ENCODE data around the gene TMEM183A.

TMEM183A gene

GRCh38 chr1:203046984-203047630 is 39.9 kb downstream of the TMEM183A start:
- DNase-seq (ENCODE audit: low read depth), result peak; percentile 20

- no peak for DNase-seq (ENCODE audit: low read depth)
These were observed 40.9 kb downstream of the TMEM183A start for GRCh38 chr1:203048086-203048485.

GRCh38 chr1:203048555-203049051 is 41.4 kb downstream of the TMEM183A start:
- DNase-seq (ENCODE audit: low read depth), result no peak

DNA sequence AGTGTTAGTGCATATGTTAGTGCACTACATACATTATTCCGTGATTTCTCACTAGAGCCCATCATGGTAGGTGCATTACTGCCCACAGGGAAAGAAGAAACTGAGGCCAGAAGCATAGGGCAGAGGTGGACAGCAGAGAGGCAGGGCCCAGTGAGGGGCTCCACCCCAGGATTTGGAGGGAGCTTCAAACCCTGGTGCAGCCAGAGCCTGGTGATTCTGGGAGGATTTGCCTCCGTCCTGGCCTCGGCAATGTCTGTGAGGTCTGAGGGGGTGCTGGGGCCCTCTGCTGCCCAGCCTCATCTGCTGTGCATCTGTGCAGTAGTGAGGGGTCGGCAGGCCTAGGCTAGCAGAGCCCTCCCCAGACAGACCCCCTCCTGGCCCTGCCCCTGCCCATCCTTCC is 41.9 kb downstream of the TMEM183A start:
- DNase-seq (ENCODE audit: low read depth), result no peak

- no peak for DNase-seq (ENCODE audit: low read depth)
These were observed 42.5 kb downstream of the TMEM183A start for GRCh38 chr1:203049576-203050180.

DNA sequence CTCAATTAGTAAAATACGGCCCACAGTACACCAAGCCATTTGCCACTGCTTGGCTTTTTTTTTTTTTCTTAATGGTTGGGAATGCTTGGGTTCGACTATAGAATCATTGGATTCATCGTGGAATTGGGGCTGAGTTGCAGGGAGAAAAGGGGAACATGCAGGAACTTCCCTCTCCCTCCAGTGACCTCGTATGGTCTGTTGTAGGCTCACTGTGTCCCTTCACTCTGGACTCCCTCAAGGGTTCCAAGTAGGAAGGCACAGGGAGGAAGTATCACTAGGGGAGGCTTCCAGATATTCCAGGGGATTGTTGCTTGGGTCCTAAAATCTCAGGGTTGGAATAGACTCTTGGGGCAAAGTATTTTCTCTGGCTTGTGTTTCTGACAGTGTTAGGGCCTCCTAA is 43.7 kb downstream of the TMEM183A start:
- DNase-seq (ENCODE audit: low read depth), result no peak

- no peak for DNase-seq (ENCODE audit: low read depth)
These were observed 44.7 kb downstream of the TMEM183A start for GRCh38 chr1:203051841-203052324.

GRCh38 chr1:203052601-203053000 is 45.4 kb downstream of the TMEM183A start:
- DNase-seq (ENCODE audit: low read depth), result no peak

DNA sequence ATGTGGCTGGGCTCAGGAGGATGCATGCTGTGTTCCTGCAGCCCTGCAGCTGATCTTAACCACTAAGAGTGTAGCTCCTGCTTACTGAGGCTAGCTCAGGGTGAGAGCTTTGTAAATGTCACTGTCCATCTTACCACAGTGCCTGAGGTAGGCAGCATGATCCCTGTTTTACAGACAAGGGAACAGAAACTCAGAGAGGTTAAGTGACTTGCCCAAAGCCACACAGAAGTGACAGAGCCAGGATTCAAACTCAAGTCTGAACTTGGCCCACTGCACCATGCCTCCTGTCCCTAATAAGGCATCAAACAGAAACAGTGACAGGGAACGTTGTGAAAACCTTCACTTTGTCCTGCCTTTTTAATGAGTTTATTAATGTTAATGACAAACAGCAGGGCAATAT is 47.0 kb downstream of the TMEM183A start:
- no peak for DNase-seq (ENCODE audit: low read depth)

GRCh38 chr1:203054642-203055041 is 47.5 kb downstream of the TMEM183A start:
- DNase-seq (ENCODE audit: low read depth), result no peak

DNA sequence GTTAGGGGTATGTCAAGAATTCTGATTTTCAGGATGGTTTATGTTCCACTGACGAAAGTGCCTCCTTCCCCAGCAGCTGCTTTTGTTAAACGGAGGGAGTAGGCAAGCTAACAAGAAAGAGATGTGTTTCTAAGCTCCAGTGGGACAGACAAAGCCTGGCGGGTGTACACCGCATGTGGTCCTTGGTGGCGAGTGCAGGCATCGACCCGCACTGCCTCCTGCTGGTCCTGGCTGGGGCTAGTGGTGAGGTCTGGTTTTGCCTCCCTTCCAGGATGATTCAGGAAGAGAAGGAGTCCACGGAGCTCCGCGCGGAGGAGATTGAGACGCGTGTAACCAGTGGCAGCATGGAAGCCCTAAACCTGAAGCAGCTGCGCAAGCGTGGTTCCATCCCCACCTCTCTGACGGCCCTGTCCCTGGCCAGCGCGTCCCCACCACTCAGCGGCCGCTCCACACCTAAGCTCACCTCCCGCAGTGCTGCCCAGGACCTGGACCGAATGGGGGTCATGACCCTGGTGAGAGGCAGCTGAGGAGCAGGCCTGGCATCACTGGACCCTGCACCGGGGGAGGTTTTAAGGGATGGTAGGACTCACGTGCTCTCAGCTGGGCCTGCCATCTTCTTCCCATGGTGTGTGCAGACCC is 48.1 kb downstream of the TMEM183A start:
- DNase-seq (ENCODE audit: low read depth), result no peak

DNA sequence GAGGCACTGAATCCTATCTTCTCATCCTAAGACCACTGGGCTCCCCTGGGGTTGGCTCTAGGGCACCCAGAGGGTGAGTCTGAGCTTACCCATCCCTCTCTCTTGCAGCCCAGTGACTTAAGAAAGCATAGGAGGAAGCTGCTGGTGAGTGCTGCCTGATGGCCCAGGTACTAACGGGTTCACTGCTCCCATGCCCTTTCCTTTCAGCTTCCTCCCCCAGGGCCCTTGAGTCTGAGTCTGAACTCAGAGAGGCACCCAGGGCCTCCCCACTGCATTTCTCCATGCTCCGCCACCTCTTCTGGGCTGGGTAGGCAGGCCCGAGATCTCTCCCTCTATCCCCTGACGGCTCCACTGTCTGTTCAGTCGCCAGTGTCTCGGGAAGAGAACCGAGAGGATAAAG is 48.8 kb downstream of the TMEM183A start:
- no peak for DNase-seq (ENCODE audit: low read depth)

DNA sequence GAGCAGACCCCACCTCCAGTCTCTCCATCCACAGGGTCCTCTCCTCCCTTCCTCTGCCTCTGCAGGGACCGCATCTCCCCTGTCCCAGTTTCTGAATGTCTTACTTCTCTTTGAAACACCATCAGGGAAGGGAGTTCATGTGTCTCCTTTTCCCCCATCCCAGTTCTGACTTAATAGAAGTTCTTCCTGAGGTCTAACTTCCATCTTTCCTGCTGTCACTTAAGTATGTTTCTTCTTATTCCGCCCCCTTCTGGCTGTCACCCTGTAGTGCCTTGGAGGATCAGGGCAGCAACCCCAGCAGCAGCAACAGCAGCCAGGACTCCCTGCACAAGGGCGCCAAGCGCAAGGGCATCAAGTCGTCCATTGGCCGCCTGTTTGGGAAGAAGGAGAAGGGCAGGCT is 49.3 kb downstream of the TMEM183A start:
- no peak for DNase-seq (ENCODE audit: low read depth)

DNA sequence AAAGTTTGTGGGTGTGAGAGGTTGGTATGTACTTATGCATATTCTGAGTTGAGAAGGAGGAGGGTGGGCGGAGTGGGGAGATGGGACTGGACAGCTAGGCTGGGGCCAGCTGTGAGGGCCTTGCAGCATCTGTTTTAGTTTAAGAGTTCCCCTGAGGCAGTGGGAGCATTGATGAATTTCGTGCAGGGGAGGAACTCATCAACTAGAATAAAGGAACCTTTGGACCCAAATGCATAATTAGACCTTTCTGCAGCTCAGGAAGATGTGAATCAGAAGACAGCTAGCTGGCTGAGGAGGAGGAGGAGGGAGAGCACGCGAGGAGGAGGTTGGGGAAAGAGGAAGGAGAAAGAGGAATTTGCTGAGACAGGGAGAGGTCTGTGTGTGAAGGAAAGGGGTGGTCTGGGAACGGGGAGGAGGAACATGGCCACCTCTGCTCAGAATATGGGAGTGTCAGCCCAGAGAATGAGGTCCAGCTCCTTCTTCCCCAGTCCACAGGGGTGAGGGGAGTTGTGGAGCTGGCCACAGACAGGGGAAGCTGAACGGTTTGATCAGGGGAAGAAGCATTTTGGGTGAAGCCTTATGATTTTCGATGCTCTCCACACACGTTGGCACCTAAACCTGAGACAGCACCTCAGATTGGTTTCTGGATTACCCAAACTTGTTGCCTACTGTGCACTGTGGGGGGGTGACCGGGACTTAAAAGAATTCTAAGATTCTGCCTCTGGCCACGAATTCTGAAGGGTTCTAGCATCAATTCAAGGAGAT is 50.9 kb downstream of the TMEM183A start:
- peak; percentile 24 for DNase-seq (ENCODE audit: low read depth)

DNA sequence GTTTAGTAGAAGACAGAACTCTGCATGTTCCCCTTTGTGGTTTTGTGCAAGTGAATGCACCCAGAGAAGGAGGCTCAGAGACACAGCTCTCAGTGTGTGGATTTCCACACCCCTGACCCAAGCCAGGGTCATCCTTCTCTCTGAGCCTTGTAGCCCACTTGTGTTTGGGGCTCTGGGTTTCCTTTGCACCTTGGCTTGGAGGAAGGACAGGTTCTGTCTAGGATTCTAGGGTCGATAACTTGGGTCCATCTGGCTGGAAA is 51.4 kb downstream of the TMEM183A start:
- DNase-seq (ENCODE audit: low read depth), result no peak

GRCh38 chr1:203059485-203059884 is 52.3 kb downstream of the TMEM183A start:
- DNase-seq (ENCODE audit: low read depth), result no peak

DNA sequence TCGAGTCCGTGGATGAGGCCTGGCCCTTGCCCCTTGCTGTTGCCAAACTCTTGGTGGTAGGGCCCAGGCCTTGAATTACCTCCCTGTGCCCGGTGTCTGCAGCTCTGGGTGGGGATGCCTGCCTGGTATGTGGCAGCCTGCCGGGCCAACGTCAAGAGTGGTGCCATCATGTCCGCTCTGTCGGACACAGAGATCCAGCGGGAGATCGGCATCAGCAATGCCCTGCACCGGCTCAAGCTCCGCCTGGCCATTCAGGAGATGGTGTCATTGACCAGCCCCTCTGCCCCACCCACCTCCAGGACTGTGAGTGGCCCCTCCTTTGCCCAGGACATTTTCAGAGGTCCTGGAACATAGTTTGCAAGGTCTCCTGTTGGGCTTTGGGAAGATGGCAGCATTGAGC is 52.9 kb downstream of the TMEM183A start:
- no peak for DNase-seq (ENCODE audit: low read depth)

DNA sequence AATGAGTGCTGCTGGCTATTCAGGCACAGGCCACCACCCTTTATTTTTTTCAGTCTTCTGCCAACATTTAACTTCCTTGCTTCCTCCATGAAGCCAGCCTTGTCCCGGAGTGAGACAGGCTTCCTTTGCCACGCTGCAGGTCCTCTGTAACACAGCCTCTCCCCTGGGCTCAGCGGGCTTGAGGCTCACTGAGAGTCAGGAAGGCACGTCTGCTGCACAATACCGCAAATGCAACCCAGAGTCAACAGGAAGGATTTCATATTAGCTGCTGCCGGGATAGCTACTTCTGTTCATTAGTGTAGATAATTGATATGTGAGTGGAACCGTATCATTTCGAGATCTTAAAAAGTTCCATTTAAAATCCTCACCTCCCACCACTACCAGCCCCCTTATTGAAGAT is 56.1 kb downstream of the TMEM183A start:
- no peak for DNase-seq (ENCODE audit: low read depth)

GRCh38 chr1:203065191-203065590 is 58.0 kb downstream of the TMEM183A start:
- DNase-seq (ENCODE audit: low read depth), result no peak

- DNase-seq (ENCODE audit: low read depth), result no peak
These were observed 58.8 kb downstream of the TMEM183A start for GRCh38 chr1:203065986-203066385.

GRCh38 chr1:203066965-203067364 is 59.8 kb downstream of the TMEM183A start:
- DNase-seq (ENCODE audit: low read depth), result no peak

DNA sequence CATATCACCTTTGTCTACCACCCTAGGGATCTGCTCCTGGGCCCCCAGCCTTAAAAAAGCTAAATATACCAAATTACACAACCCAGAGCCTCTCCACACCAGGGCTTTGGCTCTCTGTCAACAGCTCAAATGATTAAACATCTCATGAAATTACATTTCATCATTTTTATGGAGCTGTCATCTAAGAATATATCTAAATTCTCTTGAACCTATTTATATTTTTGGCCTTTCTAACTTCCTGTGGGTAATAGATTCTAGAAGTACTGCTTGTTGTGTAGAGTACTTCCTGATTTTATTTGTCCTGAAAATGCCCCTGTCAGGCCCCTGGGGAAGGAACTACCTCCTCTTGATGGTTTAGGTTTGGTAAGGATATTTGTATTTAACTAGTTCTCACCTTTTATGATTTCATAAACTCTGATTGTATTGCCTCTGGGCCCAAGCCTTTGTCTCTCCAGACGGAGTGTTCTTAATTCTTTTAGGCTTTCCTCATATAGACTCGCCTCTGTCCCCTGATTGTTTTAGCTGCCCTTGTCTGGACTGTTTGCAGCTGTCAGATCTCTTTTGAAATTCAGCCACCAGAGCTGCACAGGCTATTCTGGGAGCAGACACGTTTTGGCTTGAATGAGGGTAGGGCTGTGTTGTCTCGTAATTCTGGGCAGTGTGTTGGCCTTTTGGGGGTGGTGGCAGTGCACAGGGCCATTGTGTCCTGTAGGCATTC is 62.0 kb downstream of the TMEM183A start:
- DNase-seq (ENCODE audit: low read depth), result no peak
